ENCODE results near the gene ZNF675. TPM values are rescaled to one million over a fixed set of nuclear protein-coding genes. Genes with fewer than 3 reads are reported as not detected.

ZNF675 gene
- polyA plus RNA-seq, 3 donors: 16.2 to 19.5 (median 19.0) TPM

Other genes starting within 250 kb of the ZNF675 start
- gene ZNF681, start 71.7 kb upstream of the ZNF675 start, polyA plus RNA-seq (ENCODE audit: insufficient read length in 3 of 3): 1 to 10 TPM; 3.5 to 6.8 (median 5.7) TPM
- 10 to 100 TPM in 2 of 3 donors, 1 to 10 TPM in 1; 9.8 to 13.8 (median 10.9) TPM for gene ZNF726, start 227.7 kb upstream of the ZNF675 start, polyA plus RNA-seq (ENCODE audit: insufficient read length in 3 of 3)

Measured in renal cortex interstitium (tissue), 3 donors.